HG03095 (cell line): ENCODE data around the gene PDXDC1.
"Not testable (repeated sequence)": the region's sequence is repeated elsewhere in the genome, so short reads cannot be mapped to it uniquely, and the experiment has no call there.

Source experiments
- ATAC-seq: cut with Tn5 transposase; IDR thresholded peaks from one replicate; pipeline ENCODE4 v1.9.1; 2021; ENCODE audit warnings: moderate library complexity; ENCODE audit not compliant: unreplicated experiment

The PDXDC1 gene

GRCh38 chr16:14971621-14972228 lies 3.1 kb upstream of the PDXDC1 start:
- ATAC-seq: not testable (repeated sequence)

- ATAC-seq: not testable (repeated sequence)
Observed at GRCh38 chr16:14973785-14974322, 972 bp upstream of the PDXDC1 start.

- not testable (repeated sequence) for ATAC-seq
Observed at GRCh38 chr16:14974331-14974655, 533 bp upstream of the PDXDC1 start.

- ATAC-seq: peak; percentile 7
Observed at GRCh38 chr16:14975418-14976194, 780 bp downstream of the PDXDC1 start.

GRCh38 chr16:14976971-14977736 lies 2.3 kb downstream of the PDXDC1 start:
- ATAC-seq: not testable (repeated sequence)

GRCh38 chr16:14978281-14978680 lies 3.5 kb downstream of the PDXDC1 start:
- not testable (repeated sequence) for ATAC-seq

GRCh38 chr16:14978908-14979307 lies 4.1 kb downstream of the PDXDC1 start:
- ATAC-seq: not testable (repeated sequence)

- not testable (repeated sequence) for ATAC-seq
Observed at GRCh38 chr16:14981234-14981633, 6.4 kb downstream of the PDXDC1 start.

- ATAC-seq: not testable (repeated sequence)
Observed at GRCh38 chr16:14982521-14982920, 7.7 kb downstream of the PDXDC1 start.

GRCh38 chr16:14988092-14988491 lies 13.3 kb downstream of the PDXDC1 start:
- ATAC-seq: not testable (repeated sequence)

- not testable (repeated sequence) for ATAC-seq
Observed at GRCh38 chr16:14988661-14989191, 13.9 kb downstream of the PDXDC1 start.

GRCh38 chr16:14989291-14990281 lies 14.8 kb downstream of the PDXDC1 start:
- ATAC-seq: not testable (repeated sequence)

- ATAC-seq: not testable (repeated sequence)
Observed at GRCh38 chr16:14993277-14994151, 18.7 kb downstream of the PDXDC1 start.

GRCh38 chr16:14996702-14997101 lies 21.9 kb downstream of the PDXDC1 start:
- not testable (repeated sequence) for ATAC-seq

- not testable (repeated sequence) for ATAC-seq
Observed at GRCh38 chr16:14998300-14998699, 23.5 kb downstream of the PDXDC1 start.

GRCh38 chr16:14999845-15000244 lies 25.0 kb downstream of the PDXDC1 start:
- not testable (repeated sequence) for ATAC-seq

GRCh38 chr16:15002448-15002847 lies 27.6 kb downstream of the PDXDC1 start:
- not testable (repeated sequence) for ATAC-seq

GRCh38 chr16:15005357-15006132 lies 30.7 kb downstream of the PDXDC1 start:
- not testable (repeated sequence) for ATAC-seq
